Stimulated activated effector memory CD8-positive, alpha-beta T cell treated with anti-CD3 and anti-CD28 coated beads, Interleukin-12 subunit alpha, Interleukin-12 subunit beta, amount 100 ng/mL, for 72 hours (primary cell): ENCODE results near the gene MAPKAPK3.

Experiments
- ATAC-seq: fragments of 150-1000 bp; cut with Tn5 transposase; 2 replicates; pipeline ENCODE4 v1.10.0; 2021
- DNase-seq, 2 donors: peaks; one replicate each; pipeline ENCODE4 v3.0.0; 2021 to 2022; ENCODE audit warnings: low spot score in 2 of 2
- H3K27ac Mint-ChIP-seq: one replicate; pipeline ENCODE4 v1.8.0; 2022; ENCODE audit warnings: mild to moderate bottlenecking, mixed read lengths
- H3K36me3 Mint-ChIP-seq: one replicate; pipeline ENCODE4 v1.8.0; 2022; ENCODE audit warnings: mild to moderate bottlenecking, mixed read lengths
- H3K4me1 Mint-ChIP-seq: one replicate; pipeline ENCODE4 v1.8.0; 2022; ENCODE audit warnings: mixed read lengths
- H3K4me3 Mint-ChIP-seq: one replicate; pipeline ENCODE4 v1.8.0; 2022; ENCODE audit warnings: mild to moderate bottlenecking, mixed read lengths
- H3K9me3 Mint-ChIP-seq: one replicate; pipeline ENCODE4 v1.8.0; 2022; ENCODE audit warnings: mixed read lengths

MAPKAPK3 gene

GRCh38 chr3:50689558-50689957 lies 72.6 kb downstream of the MAPKAPK3 start:
- Mint-ChIP-seq H3K27ac (no peak overlapping the region), H3K4me3 (no peak overlapping the region), H3K36me3 (no peaks in the 10 kb centered on the region), H3K4me1 (no peaks in the 10 kb centered on the region), H3K9me3 (no peaks in the 10 kb centered on the region)
- DNase-seq (no peak), ATAC-seq (no peak)

GRCh38 chr3:50695031-50695430 lies 78.1 kb downstream of the MAPKAPK3 start:
- Mint-ChIP-seq H3K4me1 (no peaks in the 10 kb centered on the region), H3K9me3 (no peaks in the 10 kb centered on the region), H3K36me3 (no peaks in the 10 kb centered on the region), H3K4me3 (no peak overlapping the region), H3K27ac (no peak overlapping the region)
- no peak for ATAC-seq
- no peak for DNase-seq

GRCh38 chr3:50696276-50696675 lies 79.3 kb downstream of the MAPKAPK3 start:
- DNase-seq (no peak), ATAC-seq (no peak)
- H3K27ac Mint-ChIP-seq, result no peak overlapping the region
- H3K9me3 Mint-ChIP-seq, result no peaks in the 10 kb centered on the region
- no peak overlapping the region for H3K4me3 Mint-ChIP-seq
- no peaks in the 10 kb centered on the region for H3K36me3 Mint-ChIP-seq
- no peaks in the 10 kb centered on the region for H3K4me1 Mint-ChIP-seq

- DNase-seq (no peak), ATAC-seq (no peak)
- H3K27ac Mint-ChIP-seq, result no peak overlapping the region
- no peaks in the 10 kb centered on the region for H3K36me3 Mint-ChIP-seq
- H3K4me3 Mint-ChIP-seq, result no peak overlapping the region
- H3K9me3 Mint-ChIP-seq, result no peaks in the 10 kb centered on the region
- H3K4me1 Mint-ChIP-seq, result no peaks in the 10 kb centered on the region
These were observed 81.3 kb downstream of the MAPKAPK3 start for GRCh38 chr3:50698269-50698668.
